GM18508 (cell line): Measurements from ENCODE around the gene ST6GALNAC2.

Experiments used
- ATAC-seq: cut with Tn5 transposase; IDR thresholded peaks from one replicate; pipeline ENCODE4 v1.9.1; 2021; ENCODE audit warnings: moderate number of reproducible peaks; ENCODE audit not compliant: insufficient read depth, unreplicated experiment

Gene ST6GALNAC2

GRCh38 chr17:76601065-76601464, 15.4 kb upstream of the ST6GALNAC2 start:
- ATAC-seq = no peak

DNA sequence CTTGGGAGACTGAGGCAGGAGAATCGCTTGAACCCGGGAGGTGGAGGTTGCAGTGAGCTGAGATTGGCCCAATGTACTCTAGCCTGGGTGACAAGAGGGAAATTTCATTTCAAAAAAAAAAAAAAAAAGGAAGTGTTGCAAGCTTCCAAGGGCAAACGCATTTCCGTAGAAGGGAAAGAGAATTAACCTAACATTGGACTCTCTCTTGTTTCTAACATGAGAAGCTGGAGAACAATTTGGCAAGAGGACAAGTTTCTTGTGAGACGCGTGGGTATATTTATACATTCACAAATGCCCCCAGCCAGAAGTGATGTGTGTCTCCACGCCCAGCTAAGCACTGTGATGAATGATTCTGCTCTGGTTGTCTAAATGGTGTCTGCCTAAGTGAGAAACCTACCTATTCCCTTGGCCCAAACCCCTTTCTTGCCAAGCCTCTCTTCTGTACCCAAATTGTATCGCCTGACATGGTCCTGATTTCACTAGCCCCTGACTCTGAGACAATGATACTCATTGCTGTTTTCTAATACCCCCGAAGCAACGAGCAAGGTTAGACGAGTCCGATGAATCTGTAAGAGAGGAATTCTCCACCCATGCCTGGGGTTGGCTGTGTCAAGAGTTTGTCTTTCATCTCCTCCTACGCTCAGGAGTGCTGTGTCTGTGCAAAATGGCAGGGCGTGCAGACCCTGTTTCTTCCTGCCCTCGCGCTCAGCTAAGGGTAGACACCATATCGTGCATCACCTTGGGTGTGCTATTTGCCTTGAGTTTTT, 14.2 kb upstream of the ST6GALNAC2 start:
- ATAC-seq = no peak

GRCh38 chr17:76598004-76598439, 12.4 kb upstream of the ST6GALNAC2 start:
- no peak for ATAC-seq

- no peak for ATAC-seq
Measured at GRCh38 chr17:76597156-76598003, 11.7 kb upstream of the ST6GALNAC2 start.

- ATAC-seq = no peak
Measured at GRCh38 chr17:76594690-76595089, 9.0 kb upstream of the ST6GALNAC2 start.

DNA sequence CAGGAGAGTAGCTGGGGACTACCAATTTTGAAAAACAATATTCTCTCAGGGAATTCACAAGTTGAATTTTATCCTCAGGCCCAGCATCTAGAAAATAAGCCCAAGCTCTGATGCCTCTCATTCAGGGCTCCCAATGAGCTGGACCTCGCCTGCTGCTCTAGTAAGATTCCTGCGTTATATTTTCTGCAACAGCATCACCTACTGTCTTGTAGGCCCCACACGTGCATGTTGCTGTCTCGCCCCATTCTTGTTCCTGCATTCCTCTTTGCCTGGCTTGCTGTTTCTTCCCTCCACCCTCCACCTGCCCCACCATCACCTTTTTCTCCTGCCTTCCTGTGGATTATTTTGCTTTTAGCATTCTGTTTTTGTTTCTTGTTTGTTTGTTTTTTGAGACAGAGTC, 8.3 kb upstream of the ST6GALNAC2 start:
- no peak for ATAC-seq

GRCh38 chr17:76593384-76593826, 7.7 kb upstream of the ST6GALNAC2 start:
- ATAC-seq = no peak

DNA sequence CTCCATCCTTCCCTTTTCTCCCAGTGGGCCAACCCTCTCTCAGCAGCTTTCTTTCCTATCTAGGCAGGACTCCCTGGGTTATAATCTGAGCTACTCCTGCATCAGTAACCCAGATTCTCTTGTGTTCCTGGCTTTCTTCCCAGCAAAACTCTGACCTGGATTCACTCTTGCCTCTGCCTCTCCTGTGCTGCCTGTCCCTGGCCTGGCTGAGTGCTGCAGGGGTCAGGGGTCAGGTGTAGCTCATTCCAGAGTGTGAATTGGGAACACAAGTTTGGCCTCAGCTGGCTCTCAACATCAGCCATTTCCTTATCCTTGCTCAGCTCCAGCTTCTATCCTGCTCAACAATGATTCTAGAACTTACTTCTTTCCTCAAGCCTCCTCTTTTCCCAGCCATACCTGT, 2.5 kb upstream of the ST6GALNAC2 start:
- ATAC-seq = no peak

DNA sequence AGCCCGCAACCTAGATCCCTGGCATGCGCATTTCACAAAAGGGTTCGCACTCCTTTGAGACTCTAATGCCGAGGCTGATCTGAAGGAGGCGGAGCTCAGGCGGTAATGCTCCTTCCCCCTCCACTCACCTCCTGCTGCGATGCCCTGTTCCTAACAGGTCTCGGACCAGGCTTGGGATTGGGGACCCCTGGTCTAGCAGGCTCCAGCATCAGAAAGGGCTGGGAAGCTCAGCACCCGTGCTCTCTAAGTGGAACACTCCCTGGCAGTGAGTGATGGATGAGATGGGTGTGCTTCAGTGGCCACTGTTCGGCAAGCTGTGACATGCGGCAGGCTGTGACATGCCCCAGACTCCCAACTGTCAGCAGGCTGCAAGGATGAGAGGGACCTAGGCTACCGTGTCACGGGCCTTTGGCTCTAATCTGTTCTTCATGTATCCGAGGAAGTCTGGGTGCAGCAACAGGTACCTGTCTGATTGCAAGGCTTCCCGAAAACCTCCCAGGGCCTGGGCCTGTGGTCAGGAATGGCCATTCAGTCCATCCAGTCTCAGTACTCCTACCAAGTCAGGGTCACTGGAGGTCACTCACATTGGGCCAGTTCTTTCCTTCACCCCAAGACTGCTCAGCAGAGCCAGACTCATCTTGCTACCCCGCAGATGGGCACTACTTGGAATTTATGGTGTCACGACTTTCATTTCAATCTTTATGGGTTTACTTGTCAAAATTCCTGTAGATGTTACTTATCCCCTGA, 1.3 kb upstream of the ST6GALNAC2 start:
- no peak for ATAC-seq

GRCh38 chr17:76585033-76585648, 519 bp downstream of the ST6GALNAC2 start:
- no peak for ATAC-seq

DNA sequence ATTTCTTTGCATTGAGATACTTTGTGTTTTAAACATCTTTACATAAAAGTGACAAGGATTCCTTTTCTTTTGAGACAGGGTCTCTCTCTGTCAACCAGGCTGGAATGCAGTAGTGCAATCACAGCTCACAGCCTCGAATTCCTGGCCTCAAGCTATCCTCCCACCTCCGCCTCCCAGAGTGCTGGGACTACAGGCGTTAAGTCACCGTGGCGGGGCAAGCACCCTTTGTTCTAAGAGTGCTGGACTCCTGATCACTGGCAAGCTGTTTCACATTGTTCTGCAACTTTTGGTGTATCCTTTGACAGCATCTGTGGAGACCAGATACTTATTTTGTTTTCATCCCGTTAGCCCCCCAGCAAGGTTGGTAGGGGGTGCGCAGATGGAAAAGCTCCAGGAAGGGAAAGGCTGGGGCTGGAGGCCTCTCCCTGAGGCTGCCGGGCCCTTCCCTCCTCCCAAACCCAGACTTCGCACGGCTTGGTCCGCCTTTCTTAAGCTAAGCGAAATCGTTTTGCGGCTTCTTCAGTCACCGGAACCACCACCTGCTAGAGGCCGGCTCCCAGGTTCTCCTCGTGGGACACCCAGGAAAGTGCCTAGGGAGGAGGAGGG, 1.1 kb downstream of the ST6GALNAC2 start:
- no peak for ATAC-seq

DNA sequence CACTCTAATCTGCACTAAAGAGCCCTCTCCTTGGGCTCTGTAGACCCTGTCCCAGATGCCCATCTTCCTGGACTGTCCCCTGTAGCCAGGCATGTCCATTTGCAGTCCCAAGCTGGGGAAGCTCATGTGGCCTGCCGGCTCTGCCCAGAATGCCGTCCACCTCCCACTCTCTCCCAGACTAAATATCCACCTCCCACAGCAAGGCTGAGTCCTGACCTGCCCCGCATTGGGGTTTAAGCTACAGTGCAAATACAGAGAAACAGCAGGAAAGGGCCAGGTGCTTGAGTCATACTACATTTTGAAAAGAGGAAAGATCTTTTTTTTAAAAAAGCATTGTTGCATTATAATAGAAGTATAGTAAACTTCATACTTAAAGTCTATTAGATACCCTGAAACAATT, 3.0 kb downstream of the ST6GALNAC2 start:
- no peak for ATAC-seq

GRCh38 chr17:76581515-76581914, 4.1 kb downstream of the ST6GALNAC2 start:
- no peak for ATAC-seq

DNA sequence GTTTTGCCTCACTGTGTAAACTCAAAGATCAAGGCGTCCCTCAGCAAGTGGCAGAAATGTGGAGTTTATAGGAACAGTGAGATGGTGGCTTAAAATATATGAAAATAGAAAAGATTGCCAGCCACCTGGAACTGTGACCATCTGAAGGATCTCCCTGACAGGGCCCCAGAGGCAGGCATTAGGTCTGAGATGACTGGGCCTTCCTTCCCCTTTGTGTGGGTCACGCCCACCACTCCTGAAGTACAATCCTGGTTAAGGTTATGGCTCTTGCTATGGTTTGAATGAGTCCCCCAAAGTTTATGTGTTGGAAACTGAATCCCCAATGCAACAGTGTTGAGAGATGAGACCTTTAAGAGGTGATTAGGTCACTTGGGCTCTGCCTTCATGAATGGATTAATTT, 6.4 kb downstream of the ST6GALNAC2 start:
- no peak for ATAC-seq

GRCh38 chr17:76578376-76578775, 7.3 kb downstream of the ST6GALNAC2 start:
- ATAC-seq = no peak

DNA sequence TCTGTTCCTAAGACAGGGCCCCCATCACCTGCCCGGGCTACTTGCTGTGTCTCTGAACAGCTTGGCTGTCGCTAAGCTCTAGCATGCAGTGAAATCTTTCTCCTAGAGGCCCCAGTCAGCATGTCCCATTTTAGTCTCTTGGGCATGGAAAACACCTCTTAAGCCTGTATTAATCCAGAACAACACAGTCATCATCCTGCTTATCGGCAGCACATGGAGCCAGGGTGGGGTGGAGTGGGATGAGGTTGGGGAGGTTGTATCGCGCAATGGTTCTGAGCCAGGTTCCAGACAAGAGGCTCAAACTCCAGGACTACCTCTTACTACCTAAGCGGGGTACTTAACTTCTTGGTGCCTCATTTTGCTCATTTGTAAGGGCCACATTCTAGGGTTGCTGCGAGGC, 7.8 kb downstream of the ST6GALNAC2 start:
- ATAC-seq = no peak

GRCh38 chr17:76576189-76576588, 9.5 kb downstream of the ST6GALNAC2 start:
- no peak for ATAC-seq

DNA sequence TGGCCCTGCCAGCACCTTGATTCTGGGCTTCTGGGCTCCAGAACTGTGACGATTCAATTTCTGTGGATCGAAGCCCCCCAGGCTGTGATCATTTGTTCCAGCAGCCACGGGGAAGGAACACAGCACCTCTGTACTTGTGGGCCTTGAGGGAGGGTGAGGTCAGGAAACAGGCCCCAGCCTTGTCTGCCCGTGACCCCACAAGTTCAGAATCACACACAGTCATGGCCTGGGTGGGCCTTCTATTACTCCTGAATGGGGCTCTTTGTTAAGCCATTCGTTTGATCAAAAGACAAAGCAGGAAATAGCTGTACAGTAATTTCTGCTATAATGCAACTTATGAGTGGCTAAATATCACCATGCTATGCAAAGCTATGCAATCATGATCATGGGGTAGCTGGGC, 10.1 kb downstream of the ST6GALNAC2 start:
- ATAC-seq = no peak

DNA sequence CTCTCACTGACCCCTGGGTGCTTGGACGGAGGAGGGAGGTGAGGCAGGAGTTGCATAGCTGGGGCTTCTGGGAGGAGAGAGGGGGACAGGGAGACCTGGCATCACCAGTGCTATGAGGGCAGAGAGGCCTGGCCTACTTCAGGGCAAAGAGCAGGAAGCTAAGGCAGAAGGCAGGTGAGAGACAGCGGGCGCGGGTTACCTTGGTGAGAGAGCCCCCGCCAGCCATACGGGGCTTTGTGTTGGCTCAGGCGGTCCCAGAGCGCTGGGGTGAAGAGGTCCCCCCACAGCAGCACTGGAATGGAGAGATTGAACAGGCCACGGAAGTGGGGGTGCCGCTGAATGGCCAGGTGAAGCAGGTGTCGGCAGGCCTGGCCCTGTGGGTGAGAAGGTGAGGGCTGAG, 11.5 kb downstream of the ST6GALNAC2 start:
- ATAC-seq = no peak

GRCh38 chr17:76573096-76573495, 12.6 kb downstream of the ST6GALNAC2 start:
- no peak for ATAC-seq
